GM12878 (cell line): ENCODE measurements around the gene CD84. TPM values are rescaled to one million over a fixed set of nuclear protein-coding genes. Genes with fewer than 3 reads are reported as not detected.

Source experiments
- CEBPB ChIP-seq, 2 experiments: fragments of 150-350 bp in 1 of 2; IDR thresholded peaks; 2 replicates each; pipeline ENCODE4 v1.6.1; 2012 to 2014; ENCODE audit warnings: low read depth in 2 of 2, low read length in 2 of 2, borderline replicate concordance in 1 of 2, inconsistent platforms in 1 of 2
- CHD2 ChIP-seq: IDR thresholded peaks from 2 replicates; pipeline ENCODE4 v1.6.1; 2011; ENCODE audit warnings: low read depth, low read length, improper control_type of control experiment, borderline replicate concordance
- DPF2 ChIP-seq: fragments of 450-650 bp; IDR thresholded peaks from 2 replicates; pipeline ENCODE4 v1.6.1; 2017; ENCODE audit warnings: mild to moderate bottlenecking
- EGR1 ChIP-seq, 2 experiments: IDR thresholded peaks; 1 replicate in 1 of 2; 2 replicates in 1 of 2; pipeline ENCODE4 v1.6.1; 2011 to 2012; ENCODE audit warnings: low read depth in 2 of 2, low read length in 2 of 2, borderline replicate concordance in 1 of 2, mild to moderate bottlenecking in 1 of 2, moderate library complexity in 1 of 2
- EP300 ChIP-seq, 2 experiments: fragments of 150-350 bp in 1 of 2; IDR thresholded peaks; 2 replicates each; pipeline ENCODE4 v1.6.1; 2011 to 2012; ENCODE audit warnings: low read depth in 2 of 2, low read length in 2 of 2, borderline replicate concordance in 1 of 2, improper control_type of control experiment in 1 of 2, inconsistent platforms in 1 of 2; ENCODE audit not compliant: control insufficient read depth in 1 of 2
- FOS ChIP-seq: IDR thresholded peaks from 3 replicates; pipeline ENCODE4 v1.6.1; 2011; ENCODE audit warnings: borderline replicate concordance; ENCODE audit not compliant: insufficient read length; ENCODE audit errors: extremely low read depth
- HDAC6 ChIP-seq: fragments of 200-600 bp; sonication (generic); IDR thresholded peaks from one replicate; pipeline ENCODE4 v1.8.0; 2017; ENCODE audit warnings: antibody characterized with exemption; ENCODE audit not compliant: unreplicated experiment
- IKZF2 ChIP-seq, 2 experiments: fragments of 450-650 bp; IDR thresholded peaks; 2 replicates each; pipeline ENCODE4 v1.6.1; 2017; ENCODE audit warnings: mild to moderate bottlenecking in 2 of 2, moderate library complexity in 2 of 2
- JUNB ChIP-seq: IDR thresholded peaks from 2 replicates; pipeline ENCODE4 v1.6.1; 2016; ENCODE audit warnings: antibody characterized with exemption, mild to moderate bottlenecking
- KAT2A ChIP-seq: conservative IDR thresholded peaks from 2 replicates; pipeline ENCODE4 v1.6.1; 2011; ENCODE audit warnings: low read depth, low read length; ENCODE audit not compliant: control insufficient read depth
- MXI1 ChIP-seq: fragments of 150-350 bp; IDR thresholded peaks from 2 replicates; pipeline ENCODE4 v1.6.1; 2011; ENCODE audit warnings: low read depth, mild to moderate bottlenecking, inconsistent platforms, low read length, improper control_type of control experiment
- NR2C2 ChIP-seq: IDR thresholded peaks from 2 replicates; pipeline ENCODE4 v1.6.1; 2011; ENCODE audit warnings: borderline replicate concordance, low read depth; ENCODE audit not compliant: control insufficient read depth, insufficient read length
- PAX5 ChIP-seq: IDR thresholded peaks from 2 replicates; pipeline ENCODE4 v1.6.1; 2011; ENCODE audit warnings: low read depth, low read length, borderline replicate concordance
- PAX8 ChIP-seq: fragments of 450-650 bp; IDR thresholded peaks from 2 replicates; pipeline ENCODE4 v1.6.1; 2017; ENCODE audit warnings: mild to moderate bottlenecking, moderate library complexity
- POLR2A ChIP-seq: IDR thresholded peaks from 2 replicates; pipeline ENCODE4 v1.6.1; 2011; ENCODE audit warnings: low read depth, mild to moderate bottlenecking, low read length
- RAD21 ChIP-seq: IDR thresholded peaks from 2 replicates; pipeline ENCODE4 v1.6.1; 2011; ENCODE audit warnings: mild to moderate bottlenecking, low read depth, low read length, moderate library complexity; ENCODE audit not compliant: insufficient read depth
- SMC3 ChIP-seq: IDR thresholded peaks from 2 replicates; pipeline ENCODE4 v1.6.1; 2011; ENCODE audit warnings: low read length, improper control_type of control experiment, borderline replicate concordance
- SPI1 ChIP-seq: IDR thresholded peaks from 2 replicates; pipeline ENCODE4 v1.6.1; 2011; ENCODE audit warnings: low read depth, mild to moderate bottlenecking, low read length, moderate library complexity, borderline replicate concordance; ENCODE audit not compliant: insufficient read depth
- SREBF2 ChIP-seq: IDR thresholded peaks from 2 replicates; pipeline ENCODE4 v1.6.1; 2012; ENCODE audit warnings: mild to moderate bottlenecking, low read length
- STAT1 ChIP-seq: fragments of 450-650 bp; conservative IDR thresholded peaks from 2 replicates; pipeline ENCODE4 v1.6.1; 2014; ENCODE audit warnings: antibody characterized with exemption, mild to moderate bottlenecking
- TCF12 ChIP-seq: IDR thresholded peaks from 2 replicates; pipeline ENCODE4 v1.6.1; 2011; ENCODE audit warnings: low read depth, mild to moderate bottlenecking, low read length
- TCF7 ChIP-seq: IDR thresholded peaks from 2 replicates; pipeline ENCODE4 v1.6.1; 2014; ENCODE audit warnings: antibody characterized with exemption, borderline replicate concordance
- YY1 ChIP-seq: IDR thresholded peaks from 2 replicates; pipeline ENCODE4 v1.6.1; 2011; ENCODE audit warnings: low read depth, mild to moderate bottlenecking, low read length
- ZNF274 ChIP-seq: IDR thresholded peaks from one replicate; pipeline ENCODE4 v1.8.0; 2011; ENCODE audit not compliant: insufficient read length, insufficient read depth
- ZNF384 ChIP-seq: IDR thresholded peaks from 2 replicates; pipeline ENCODE4 v1.6.1; 2012; ENCODE audit warnings: low read depth, mild to moderate bottlenecking, low read length, improper control_type of control experiment, borderline replicate concordance
- polyA plus RNA-seq, 11 experiments: library from polyadenylated mRNA; depleted of rRNA in 4 of 11; unstranded in 6 of 11; stranded (reverse) in 5 of 11; fragments of >200 nt; fragmentation: Nextera tagmentation in 4 of 11; fragmentation: Illumina TruSeq in 1 of 11; extraction: Ambion mirVana in 4 of 11; extraction: Trizol in 1 of 11; gene quantifications; 1 replicate in 1 of 11; 2 replicates in 10 of 11; pipeline versions ENCODE4 v1.2.1 to v1.2.3, GENCODE V29; 2011 to 2016; ENCODE audit warnings: inconsistent platforms in 2 of 11, missing spikeins in 2 of 11, low read depth in 1 of 11
- total RNA-seq, 4 experiments: library from RNA; depleted of rRNA in 3 of 4; stranded (reverse); fragments of >200 nt in 3 of 4; fragmentation: Illumina TruSeq in 1 of 4; extraction: Trizol in 1 of 4; gene quantifications; 2 replicates each; pipeline versions ENCODE4 v1.2.1 to v1.2.3, GENCODE V29; 2013 to 2021
- TF ChIP-seq, protein P1 (sequence below): IDR thresholded peaks from 2 replicates; pipeline ENCODE4 v1.6.1; 2011; ENCODE audit warnings: mild to moderate bottlenecking, low read depth, low read length, moderate library complexity; ENCODE audit not compliant: insufficient replicate concordance
- TF ChIP-seq, protein P2 (sequence below): fragments of 450-650 bp; IDR thresholded peaks from 2 replicates; pipeline ENCODE4 v1.6.1; 2017; ENCODE audit warnings: borderline replicate concordance

CD84 gene
- total and polyA plus RNA-seq, 10 of the 15 experiments (the other 5 are each of a cell fraction or from before 2014, with no cell fraction given), result 3.4 to 20.3 (median 11.7) TPM

DNA sequence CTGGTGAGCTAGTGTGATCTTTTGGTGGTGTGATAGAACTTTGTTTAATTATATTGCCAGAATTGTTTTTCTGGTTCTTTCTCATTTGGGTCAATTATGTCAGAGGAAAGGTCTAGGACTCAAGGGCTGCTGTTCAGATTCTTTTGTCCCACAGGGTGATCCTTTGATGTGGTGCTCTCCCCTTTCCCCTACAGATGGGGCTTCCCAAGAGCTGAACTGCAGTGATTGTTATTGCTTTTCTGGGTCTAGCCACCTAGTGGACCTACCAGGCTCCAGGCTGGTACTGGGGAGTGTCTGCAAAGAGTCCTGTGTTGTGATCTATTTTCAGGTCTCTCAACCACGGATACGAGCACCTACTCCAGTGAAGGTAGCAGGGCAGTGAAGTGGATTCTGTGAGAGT, 25.9 kb upstream of the CD84 start (continued):
- TF ChIP-seq ZNF384 (no peak), KAT2A (no peak), EP300 (IDR thresholded peaks at IDR 0.05; ENCODE audit: borderline replicate concordance in 1 of 2, control insufficient read depth in 1 of 2, low read depth in 2 of 2, low read length in 2 of 2) (no peak), SMC3 (no peak; the same call in 1 of the 2 replicates), TCF7 (peak; percentile 93), CHD2 (no peak), CEBPB (IDR thresholded peaks at IDR 0.05; ENCODE audit: borderline replicate concordance in 1 of 2, low read depth in 2 of 2, low read length in 2 of 2) (no peak), JUNB (peak; percentile 20; the same call in 1 of the 2 replicates), HDAC6 (no peak), FOS (no peak), SREBF2 (no peak), EGR1 (IDR thresholded peaks at IDR 0.05; ENCODE audit: borderline replicate concordance in 1 of 2, low read depth in 2 of 2, low read length in 2 of 2) (no peak), POLR2A (no peak), DPF2 (no peak), MXI1 (no peak), STAT1 (no peak), RAD21 (peak; percentile 43), TCF12 (no peak), SPI1 (no peak), YY1 (no peak), PAX8 (no peak), PAX5 (no peak), IKZF2 (IDR thresholded peaks at IDR 0.05) (peak in 1 of 2 experiments; percentile 15; a peak in 1 of 4 replicates), ZNF274 (no peak), NR2C2 (no peak)
- TF ChIP-seq, protein P1, sequence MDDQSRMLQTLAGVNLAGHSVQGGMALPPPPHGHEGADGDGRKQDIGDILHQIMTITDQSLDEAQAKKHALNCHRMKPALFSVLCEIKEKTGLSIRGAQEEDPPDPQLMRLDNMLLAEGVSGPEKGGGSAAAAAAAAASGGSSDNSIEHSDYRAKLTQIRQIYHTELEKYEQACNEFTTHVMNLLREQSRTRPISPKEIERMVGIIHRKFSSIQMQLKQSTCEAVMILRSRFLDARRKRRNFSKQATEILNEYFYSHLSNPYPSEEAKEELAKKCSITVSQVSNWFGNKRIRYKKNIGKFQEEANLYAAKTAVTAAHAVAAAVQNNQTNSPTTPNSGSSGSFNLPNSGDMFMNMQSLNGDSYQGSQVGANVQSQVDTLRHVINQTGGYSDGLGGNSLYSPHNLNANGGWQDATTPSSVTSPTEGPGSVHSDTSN, result no peak
- TF ChIP-seq, protein P2, sequence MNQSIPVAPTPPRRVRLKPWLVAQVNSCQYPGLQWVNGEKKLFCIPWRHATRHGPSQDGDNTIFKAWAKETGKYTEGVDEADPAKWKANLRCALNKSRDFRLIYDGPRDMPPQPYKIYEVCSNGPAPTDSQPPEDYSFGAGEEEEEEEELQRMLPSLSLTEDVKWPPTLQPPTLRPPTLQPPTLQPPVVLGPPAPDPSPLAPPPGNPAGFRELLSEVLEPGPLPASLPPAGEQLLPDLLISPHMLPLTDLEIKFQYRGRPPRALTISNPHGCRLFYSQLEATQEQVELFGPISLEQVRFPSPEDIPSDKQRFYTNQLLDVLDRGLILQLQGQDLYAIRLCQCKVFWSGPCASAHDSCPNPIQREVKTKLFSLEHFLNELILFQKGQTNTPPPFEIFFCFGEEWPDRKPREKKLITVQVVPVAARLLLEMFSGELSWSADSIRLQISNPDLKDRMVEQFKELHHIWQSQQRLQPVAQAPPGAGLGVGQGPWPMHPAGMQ, result no peak
